ENCODE measurements around the gene SACM1L.

Gene SACM1L

DNA sequence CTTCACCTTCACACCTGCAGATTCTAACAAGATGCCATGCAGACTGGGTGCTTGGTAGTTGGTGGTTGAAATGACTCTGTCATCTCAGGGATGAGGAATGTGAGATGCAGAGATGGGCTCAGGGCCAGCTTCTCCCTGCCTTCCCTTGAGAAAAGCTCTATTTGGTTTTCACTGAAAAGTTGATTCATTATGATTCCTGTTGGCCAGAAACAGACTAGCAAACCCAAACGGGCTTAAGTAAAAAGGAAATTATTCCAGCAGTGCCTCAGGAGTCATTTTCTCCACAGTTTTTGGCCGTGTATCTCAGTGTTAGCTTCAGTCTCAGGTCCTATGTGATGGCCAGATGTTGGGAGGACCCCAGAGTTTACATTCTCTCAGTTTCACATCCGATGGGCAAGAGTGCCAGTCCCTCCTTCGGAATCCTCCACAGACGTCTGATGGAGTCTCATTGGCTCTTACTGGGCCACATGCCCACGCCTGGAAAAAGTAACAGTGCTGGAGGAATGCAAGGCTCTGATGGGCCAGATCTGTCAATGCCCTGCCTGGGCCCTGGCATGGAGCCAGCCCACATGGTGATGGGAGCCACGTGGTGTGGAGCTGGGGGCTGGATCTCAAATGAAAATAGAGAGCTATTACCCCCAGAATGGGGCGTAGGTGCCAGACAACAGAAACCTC is 22.3 kb upstream of the SACM1L start:
- DNase-seq (ENCODE audit: extremely low read depth, low read depth) = no peak
- no peak overlapping the region for H3K4me3 ChIP-seq (replicated peaks; ENCODE audit: low read depth, low read length)
- TF ChIP-seq, protein P1, sequence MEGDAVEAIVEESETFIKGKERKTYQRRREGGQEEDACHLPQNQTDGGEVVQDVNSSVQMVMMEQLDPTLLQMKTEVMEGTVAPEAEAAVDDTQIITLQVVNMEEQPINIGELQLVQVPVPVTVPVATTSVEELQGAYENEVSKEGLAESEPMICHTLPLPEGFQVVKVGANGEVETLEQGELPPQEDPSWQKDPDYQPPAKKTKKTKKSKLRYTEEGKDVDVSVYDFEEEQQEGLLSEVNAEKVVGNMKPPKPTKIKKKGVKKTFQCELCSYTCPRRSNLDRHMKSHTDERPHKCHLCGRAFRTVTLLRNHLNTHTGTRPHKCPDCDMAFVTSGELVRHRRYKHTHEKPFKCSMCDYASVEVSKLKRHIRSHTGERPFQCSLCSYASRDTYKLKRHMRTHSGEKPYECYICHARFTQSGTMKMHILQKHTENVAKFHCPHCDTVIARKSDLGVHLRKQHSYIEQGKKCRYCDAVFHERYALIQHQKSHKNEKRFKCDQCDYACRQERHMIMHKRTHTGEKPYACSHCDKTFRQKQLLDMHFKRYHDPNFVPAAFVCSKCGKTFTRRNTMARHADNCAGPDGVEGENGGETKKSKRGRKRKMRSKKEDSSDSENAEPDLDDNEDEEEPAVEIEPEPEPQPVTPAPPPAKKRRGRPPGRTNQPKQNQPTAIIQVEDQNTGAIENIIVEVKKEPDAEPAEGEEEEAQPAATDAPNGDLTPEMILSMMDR (IDR thresholded peaks at IDR 0.05; ENCODE audit: low read depth, low read length, missing control alignments) = no peak

DNA sequence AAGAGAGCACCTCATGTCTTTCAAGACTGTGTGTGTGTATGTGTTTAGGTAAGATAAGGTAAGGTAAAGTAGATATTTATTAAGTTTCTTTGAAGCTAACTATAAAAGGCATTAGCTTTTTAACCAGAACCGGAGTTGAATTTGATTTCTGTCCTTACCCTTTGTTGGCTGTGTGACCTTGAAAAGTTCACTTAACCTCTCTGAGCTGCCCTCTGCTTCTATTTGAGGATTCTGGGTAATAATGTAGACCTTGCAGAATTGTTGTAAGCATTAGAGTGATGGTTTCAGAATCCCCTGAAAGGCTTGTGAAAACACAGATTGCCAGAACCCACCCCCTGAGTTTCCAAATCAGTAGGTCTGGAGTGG is 21.6 kb upstream of the SACM1L start:
- TF ChIP-seq, protein P1 (IDR thresholded peaks at IDR 0.05; ENCODE audit: low read depth, low read length, missing control alignments) = no peak
- H3K4me3 ChIP-seq (replicated peaks; ENCODE audit: low read depth, low read length) = no peak overlapping the region
- DNase-seq (ENCODE audit: extremely low read depth, low read depth) = no peak

DNA sequence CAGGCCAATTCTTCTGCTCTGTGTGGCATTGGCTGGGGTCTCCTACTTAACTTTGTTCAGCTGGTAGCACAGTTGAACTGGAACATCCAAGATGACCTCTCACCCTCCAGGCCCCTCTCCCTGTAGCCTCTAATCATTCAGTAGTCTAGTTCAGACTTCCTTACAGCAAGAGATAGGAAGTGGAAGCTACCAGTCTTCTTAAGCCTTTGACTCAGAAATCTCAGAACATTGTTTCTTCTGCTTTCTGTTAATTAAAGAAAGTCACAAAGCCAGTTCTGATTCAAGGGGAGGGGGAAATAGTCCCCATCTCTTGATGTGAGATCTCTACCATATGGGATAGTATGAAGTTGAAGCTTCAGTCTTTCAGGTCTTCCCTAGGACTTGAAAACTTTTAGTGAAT is 18.8 kb upstream of the SACM1L start:
- no peak for DNase-seq (ENCODE audit: extremely low read depth, low read depth)
- no peak overlapping the region for H3K4me3 ChIP-seq (replicated peaks; ENCODE audit: low read depth, low read length)
- TF ChIP-seq, protein P1 (IDR thresholded peaks at IDR 0.05; ENCODE audit: low read depth, low read length, missing control alignments) = no peak

DNA sequence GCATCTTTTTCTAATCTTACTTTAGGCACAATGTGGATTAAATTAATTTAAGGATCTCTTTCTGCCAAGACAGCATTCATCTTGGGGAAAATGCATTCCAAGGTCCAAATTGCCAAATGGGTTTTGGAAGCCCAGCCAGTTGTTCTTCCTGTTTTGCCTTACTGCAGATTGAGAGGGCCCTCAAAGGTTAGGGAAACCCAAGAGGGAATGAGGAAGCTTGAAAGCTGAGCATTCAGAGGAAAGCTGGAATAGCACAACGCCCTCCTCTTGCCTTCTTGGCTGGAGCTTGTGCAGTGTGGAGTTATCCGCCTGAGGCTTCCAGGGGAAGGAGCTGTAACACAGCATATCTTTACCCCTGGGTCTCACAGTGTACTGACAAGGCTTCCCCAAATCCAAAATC is 18.2 kb upstream of the SACM1L start:
- TF ChIP-seq, protein P1 (IDR thresholded peaks at IDR 0.05; ENCODE audit: low read depth, low read length, missing control alignments) = no peak
- no peak for DNase-seq (ENCODE audit: extremely low read depth, low read depth)
- no peak overlapping the region for H3K4me3 ChIP-seq (replicated peaks; ENCODE audit: low read depth, low read length)

DNA sequence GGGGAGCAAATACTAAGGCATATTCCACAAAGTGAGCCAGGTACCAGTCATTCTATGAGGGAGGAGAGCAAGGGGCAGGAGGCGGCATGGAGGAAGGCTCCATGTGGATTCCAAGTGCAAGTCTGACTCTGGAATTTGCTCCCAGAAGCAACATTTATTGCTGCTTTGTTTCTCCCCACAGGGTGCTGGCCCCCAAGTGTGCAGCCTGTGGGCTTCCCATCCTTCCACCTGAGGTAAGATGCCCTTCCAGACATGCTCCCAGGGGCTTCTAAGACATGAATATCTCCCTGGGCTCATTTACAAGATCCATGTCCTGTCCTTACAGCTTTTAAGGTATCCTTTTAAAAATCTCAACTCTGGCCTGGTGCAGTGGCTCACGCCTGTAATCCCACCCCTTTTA is 15.9 kb upstream of the SACM1L start:
- TF ChIP-seq, protein P1 (IDR thresholded peaks at IDR 0.05; ENCODE audit: low read depth, low read length, missing control alignments) = no peak
- DNase-seq (ENCODE audit: extremely low read depth, low read depth) = no peak
- no peak overlapping the region for H3K4me3 ChIP-seq (replicated peaks; ENCODE audit: low read depth, low read length)

DNA sequence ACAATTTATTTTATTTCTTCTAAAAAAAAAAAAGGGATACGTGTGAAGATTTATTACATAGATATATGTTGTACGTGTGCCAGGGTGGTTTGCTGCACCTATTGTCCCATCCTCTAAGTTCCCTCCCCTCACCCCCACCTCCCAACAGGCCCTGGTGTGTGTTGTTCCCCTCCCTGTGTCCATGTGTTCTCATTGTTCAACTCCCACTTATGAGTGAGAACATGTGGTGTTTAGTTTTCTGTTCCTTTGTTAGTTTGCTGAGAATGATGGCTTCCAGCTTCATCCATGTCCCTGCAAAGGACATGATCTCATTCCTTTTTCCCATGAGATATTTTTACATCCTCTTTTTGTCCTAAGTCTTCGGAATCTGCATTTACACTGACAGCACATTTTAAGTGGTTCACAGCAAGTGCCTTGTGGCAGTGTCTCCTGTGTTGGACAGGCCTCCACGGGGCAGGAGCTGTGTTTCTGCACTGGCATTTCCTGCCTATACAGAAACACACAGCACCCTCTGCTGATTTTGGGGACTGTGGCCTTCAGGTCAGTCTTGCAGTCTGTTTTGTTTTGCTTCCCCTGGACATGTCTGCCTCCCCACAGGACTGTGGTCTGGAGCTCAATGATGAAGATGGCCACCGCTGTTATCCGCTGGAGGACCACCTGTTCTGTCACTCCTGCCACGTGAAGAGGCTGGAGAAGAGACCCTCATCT is 12.7 kb upstream of the SACM1L start:
- TF ChIP-seq, protein P1 (IDR thresholded peaks at IDR 0.05; ENCODE audit: low read depth, low read length, missing control alignments) = no peak
- no peak overlapping the region for H3K4me3 ChIP-seq (replicated peaks; ENCODE audit: low read depth, low read length)
- no peak for DNase-seq (ENCODE audit: extremely low read depth, low read depth)
